IMR-90 (cell line): ENCODE measurements around the gene SLAMF8. TPM values are rescaled to one million over a fixed set of nuclear protein-coding genes. Genes with fewer than 3 reads are reported as not detected.

Experiments used
- ATAC-seq: fragments of 200-7000 bp; cut with Tn5 transposase; 2 replicates; pipeline ENCODE4 v1.9.1; 2020; ENCODE audit warnings: low read depth, mild to moderate bottlenecking, moderate library complexity
- BruUV-seq: library from RNA; stranded (reverse); fragments of 400-500 nt; replicated peaks from 2 replicates; lab custom pipeline; 2021; lab: Mats Ljungman, UMichigan
- CTCF ChIA-PET: fragments of 300-600 bp; formaldehyde crosslinking; extraction: SDS; loops from one replicate; lab custom pipeline; 2021; ENCODE audit warnings: antibody characterized with exemption; lab: Yijun Ruan, JAX
- POLR2A ChIA-PET: fragments of 300-600 bp; sonication (Branson Sonifier 250); formaldehyde crosslinking; loops from one replicate; lab custom pipeline; 2022; ENCODE audit warnings: antibody characterized with exemption; ENCODE audit not compliant: unreplicated experiment; lab: Charles Lee
- DNase-seq: peaks from one replicate; pipeline ENCODE4 v3.0.0; 2013
- H2AFZ ChIP-seq: replicated peaks from 2 replicates; pipeline ENCODE3; 2013; ENCODE audit warnings: low read length, mild to moderate bottlenecking; ENCODE audit not compliant: poor library complexity
- H2AK5ac ChIP-seq: 2 replicates; pipeline ENCODE4 v1.6.1; 2013; ENCODE audit warnings: low read depth, low read length, inconsistent platforms
- H2AK9ac ChIP-seq: replicated peaks from 2 replicates; pipeline ENCODE3; 2013; ENCODE audit warnings: mild to moderate bottlenecking, low read depth, low read length, moderate library complexity; ENCODE audit not compliant: poor library complexity
- H2BK120ac ChIP-seq: 2 replicates; pipeline ENCODE4 v1.6.1; 2013; ENCODE audit warnings: low read depth, low read length, inconsistent platforms
- H2BK15ac ChIP-seq: 3 replicates; pipeline ENCODE4 v1.6.1; 2013; ENCODE audit warnings: low read depth, low read length, inconsistent platforms
- H2BK20ac ChIP-seq: 2 replicates; pipeline ENCODE4 v1.6.1; 2013; ENCODE audit warnings: low read depth, mild to moderate bottlenecking, inconsistent platforms, low read length, moderate library complexity
- H2BK5ac ChIP-seq: 2 replicates; pipeline ENCODE4 v1.6.1; 2013; ENCODE audit warnings: mild to moderate bottlenecking, low read depth, low read length, inconsistent platforms; ENCODE audit not compliant: poor library complexity, severe bottlenecking
- H3K14ac ChIP-seq: replicated peaks from 2 replicates; pipeline ENCODE4 v1.6.1; 2013; ENCODE audit warnings: low read depth, low read length, inconsistent platforms
- H3K18ac ChIP-seq: 2 replicates; pipeline ENCODE4 v1.6.1; 2013; ENCODE audit warnings: low read depth, low read length, control low read depth
- H3K23ac ChIP-seq: 2 replicates; pipeline ENCODE4 v1.6.1; 2013; ENCODE audit warnings: low read depth, low read length, inconsistent platforms
- H3K27ac ChIP-seq: 2 replicates; pipeline ENCODE4 v1.5.1; 2013; ENCODE audit warnings: mild to moderate bottlenecking, control low read depth, low read length; ENCODE audit not compliant: insufficient read depth
- H3K27me3 ChIP-seq: 2 replicates; pipeline ENCODE4 v1.6.1; 2013; ENCODE audit warnings: low read length; ENCODE audit not compliant: control insufficient read depth, insufficient read depth
- H3K36me3 ChIP-seq: 2 replicates; pipeline ENCODE4 v1.6.1; 2013; ENCODE audit warnings: low read length, mixed read lengths; ENCODE audit not compliant: control insufficient read depth, insufficient read depth
- H3K4ac ChIP-seq: 2 replicates; pipeline ENCODE4 v1.6.1; 2013; ENCODE audit warnings: low read depth, low read length, inconsistent platforms
- H3K4me1 ChIP-seq: 2 replicates; pipeline ENCODE4 v1.6.1; 2013; ENCODE audit warnings: low read length, mixed read lengths; ENCODE audit not compliant: control insufficient read depth, insufficient read depth
- H3K4me2 ChIP-seq: 2 replicates; pipeline ENCODE4 v1.6.1; 2013; ENCODE audit warnings: low read depth, mild to moderate bottlenecking, control low read depth, low read length, moderate library complexity
- H3K4me3 ChIP-seq: 2 replicates; pipeline ENCODE4 v1.5.1; 2013; ENCODE audit warnings: low read depth, mild to moderate bottlenecking, control low read depth, low read length, moderate library complexity; ENCODE audit not compliant: insufficient read depth
- H3K56ac ChIP-seq: 2 replicates; pipeline ENCODE4 v1.6.1; 2013; ENCODE audit warnings: low read length, inconsistent platforms; ENCODE audit not compliant: insufficient read depth; ENCODE audit errors: extremely low read depth
- H3K79me1 ChIP-seq, 2 experiments: 2 replicates each; pipeline ENCODE4 v1.6.1; 2013; ENCODE audit warnings: low read length in 2 of 2, inconsistent platforms in 1 of 2, low read depth in 1 of 2
- H3K9ac ChIP-seq: 2 replicates; pipeline ENCODE4 v1.6.1; 2013; ENCODE audit warnings: low read depth, low read length, control low read depth
- H3K9me1 ChIP-seq: 2 replicates; pipeline ENCODE4 v1.6.1; 2013; ENCODE audit warnings: low read length, inconsistent platforms; ENCODE audit not compliant: insufficient read depth
- H3K9me3 ChIP-seq: 2 replicates; pipeline ENCODE4 v1.6.1; 2013; ENCODE audit warnings: low read length; ENCODE audit not compliant: control insufficient read depth, insufficient read depth
- H4K20me1 ChIP-seq: 2 replicates; pipeline ENCODE4 v1.6.1; 2013; ENCODE audit warnings: low read length, inconsistent platforms; ENCODE audit not compliant: insufficient read depth
- H4K5ac ChIP-seq: 2 replicates; pipeline ENCODE4 v1.6.1; 2013; ENCODE audit warnings: mild to moderate bottlenecking, low read depth, low read length, control low read depth
- H4K8ac ChIP-seq, 2 experiments: 2 replicates each; pipeline ENCODE4 v1.6.1; 2013; ENCODE audit warnings: low read depth in 2 of 2, low read length in 2 of 2, control low read depth in 1 of 2, inconsistent platforms in 1 of 2
- H4K91ac ChIP-seq: 2 replicates; pipeline ENCODE4 v1.6.1; 2013; ENCODE audit warnings: low read depth, low read length, inconsistent platforms; ENCODE audit not compliant: insufficient read depth
- BHLHE40 ChIP-seq: fragments of 150-350 bp; IDR thresholded peaks from 2 replicates; pipeline ENCODE4 v1.6.1; 2016; ENCODE audit warnings: mild to moderate bottlenecking, low read depth, low read length
- CEBPB ChIP-seq: IDR thresholded peaks from 2 replicates; pipeline ENCODE4 v1.6.1; 2012; ENCODE audit warnings: low read depth, low read length, improper control_type of control experiment
- CHD1 ChIP-seq: IDR thresholded peaks from 2 replicates; pipeline ENCODE4 v1.6.1; 2012; ENCODE audit warnings: low read depth, low read length, improper control_type of control experiment
- CTCF ChIP-seq: conservative IDR thresholded peaks from 2 replicates; pipeline ENCODE4 v1.5.1; 2012; ENCODE audit warnings: mild to moderate bottlenecking, low read depth, low read length, improper control_type of control experiment
- MAFK ChIP-seq: IDR thresholded peaks from 2 replicates; pipeline ENCODE4 v1.6.1; 2012; ENCODE audit warnings: low read depth, low read length, improper control_type of control experiment
- MXI1 ChIP-seq: IDR thresholded peaks from 2 replicates; pipeline ENCODE4 v1.6.1; 2012; ENCODE audit warnings: low read depth, mild to moderate bottlenecking, low read length, moderate library complexity, borderline replicate concordance
- NFE2L2 ChIP-seq: fragments of 150-350 bp; IDR thresholded peaks from 2 replicates; pipeline ENCODE4 v1.6.1; 2016; ENCODE audit warnings: low read depth, mild to moderate bottlenecking, low read length
- POLR2A ChIP-seq: IDR thresholded peaks from 2 replicates; pipeline ENCODE4 v1.6.1; 2012; ENCODE audit warnings: mild to moderate bottlenecking, low read depth, low read length
- RAD21 ChIP-seq: IDR thresholded peaks from 2 replicates; pipeline ENCODE4 v1.6.1; 2012; ENCODE audit warnings: low read length, improper control_type of control experiment
- RCOR1 ChIP-seq: IDR thresholded peaks from 2 replicates; pipeline ENCODE4 v1.6.1; 2012; ENCODE audit warnings: mild to moderate bottlenecking, low read length, improper control_type of control experiment; ENCODE audit not compliant: insufficient replicate concordance
- SMC3 ChIP-seq: fragments of 150-350 bp; IDR thresholded peaks from 2 replicates; pipeline ENCODE4 v1.6.1; 2016; ENCODE audit warnings: low read depth, mild to moderate bottlenecking, antibody characterized with exemption, low read length, moderate library complexity
- WGBS, 2 experiments: methylation state at CpG; one replicate each; pipeline versions ENCODE4 v1.1.5 to v1.1.7; 2013; ENCODE audit warnings: missing lambda C conversion rate in 2 of 2; ENCODE audit not compliant: insufficient read length in 1 of 2; ENCODE audit errors: extremely low coverage in 2 of 2; 5-methylcytosine and 5-hydroxymethylcytosine counted together
- dilution Hi-C: fragments of 300-500 bp; cut with HindIII; formaldehyde crosslinking; loops from one replicate; pipeline ENCODE4 v1.14.3; 2018; ENCODE audit warnings: low sequenced_read_pairs; ENCODE audit not compliant: unreplicated experiment
- in situ Hi-C: fragments of 300-500 bp; cut with MboI; formaldehyde crosslinking; loops from 3 replicates; pipeline ENCODE4 v1.14.3; 2019; ENCODE audit warnings: low sequenced_read_pairs, inconsistent platforms, mixed read lengths
- intact Hi-C: fragments of 100-400 bp; cut with micrococcal nuclease; formaldehyde crosslinking; loops from 2 replicates; pipeline ENCODE4 v1.10.0; 2022
- polyA plus RNA-seq, 3 experiments: library from polyadenylated mRNA; depleted of rRNA; stranded (reverse); fragments of >200 nt; gene quantifications; 2 replicates each; pipeline ENCODE4 v1.2.3, GENCODE V29; 2012; ENCODE audit warnings: low replicate concordance in 1 of 3
- total RNA-seq: library from RNA; depleted of rRNA; stranded (reverse); fragments of >200 nt; gene quantifications from 2 replicates; pipeline ENCODE4 v1.2.3, GENCODE V29; 2012
- TF ChIP-seq, protein P1 (sequence below): fragments of 150-350 bp; IDR thresholded peaks from 2 replicates; pipeline ENCODE4 v1.6.1; 2016; ENCODE audit warnings: low read depth, mild to moderate bottlenecking, low read length, moderate library complexity, borderline replicate concordance
- TF ChIP-seq, protein P2 (sequence below): fragments of 150-350 bp; IDR thresholded peaks from 2 replicates; pipeline ENCODE4 v1.6.1; 2017; ENCODE audit warnings: mild to moderate bottlenecking, antibody characterized with exemption, low read length, low read depth

SLAMF8 gene
- total and polyA plus RNA-seq, 2 of the 4 experiments (the other 2 are of a cell fraction): 0.07 TPM; not detected in 1

GRCh38 chr1:159882527-159882862, 55.8 kb downstream of the SLAMF8 start:
- Histone ChIP-seq H3K14ac (peak overlapping the region; percentile 82), H4K5ac (no peak overlapping the region), H2BK20ac (peak overlapping the region; percentile 43), H3K56ac (no peak overlapping the region), H3K9ac (no peak overlapping the region), H3K4me2 (no peak overlapping the region), H3K36me3 (no peaks in the 10 kb centered on the region), H3K27me3 (no peaks in the 10 kb centered on the region), H2AK5ac (peak overlapping the region; percentile 64), H4K91ac (no peak overlapping the region), H3K9me1 (peaks cover 18% of the 10 kb centered on the region), H3K23ac (peak overlapping the region; percentile 79), H3K4me3 (no peak overlapping the region), H3K18ac (peak overlapping the region; percentile 20; the same call in 1 of the 2 replicates), H2AK9ac (peak overlapping the region; percentile 62), H3K27ac (no peak overlapping the region), H2BK15ac (peak overlapping the region; percentile 3; the same call in 2 of the 3 replicates), H3K9me3 (no peaks in the 10 kb centered on the region), H4K20me1 (no peaks in the 10 kb centered on the region), H3K4ac (peak overlapping the region; percentile 58), H3K4me1 (peaks cover 15% of the 10 kb centered on the region), H2BK120ac (peak overlapping the region; percentile 39), H2AFZ (peak overlapping the region; percentile 60), H2BK5ac (peak overlapping the region; percentile 42), H3K79me1 (no peaks in the 10 kb centered on the region), H4K8ac (peak overlapping the region in 1 of 2 experiments; percentile 12; a peak in 2 of 4 replicates)
- TF ChIP-seq SMC3 (no peak), RCOR1 (no peak), CTCF (no peak), CEBPB (peak; percentile 87), BHLHE40 (no peak), POLR2A (no peak), CHD1 (no peak), MXI1 (no peak), MAFK (peak; percentile 42; the same call in 1 of the 2 replicates), RAD21 (no peak), NFE2L2 (peak; percentile 45)
- TF ChIP-seq, protein P1, sequence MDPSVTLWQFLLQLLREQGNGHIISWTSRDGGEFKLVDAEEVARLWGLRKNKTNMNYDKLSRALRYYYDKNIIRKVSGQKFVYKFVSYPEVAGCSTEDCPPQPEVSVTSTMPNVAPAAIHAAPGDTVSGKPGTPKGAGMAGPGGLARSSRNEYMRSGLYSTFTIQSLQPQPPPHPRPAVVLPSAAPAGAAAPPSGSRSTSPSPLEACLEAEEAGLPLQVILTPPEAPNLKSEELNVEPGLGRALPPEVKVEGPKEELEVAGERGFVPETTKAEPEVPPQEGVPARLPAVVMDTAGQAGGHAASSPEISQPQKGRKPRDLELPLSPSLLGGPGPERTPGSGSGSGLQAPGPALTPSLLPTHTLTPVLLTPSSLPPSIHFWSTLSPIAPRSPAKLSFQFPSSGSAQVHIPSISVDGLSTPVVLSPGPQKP: no peak
- TF ChIP-seq, protein P2, sequence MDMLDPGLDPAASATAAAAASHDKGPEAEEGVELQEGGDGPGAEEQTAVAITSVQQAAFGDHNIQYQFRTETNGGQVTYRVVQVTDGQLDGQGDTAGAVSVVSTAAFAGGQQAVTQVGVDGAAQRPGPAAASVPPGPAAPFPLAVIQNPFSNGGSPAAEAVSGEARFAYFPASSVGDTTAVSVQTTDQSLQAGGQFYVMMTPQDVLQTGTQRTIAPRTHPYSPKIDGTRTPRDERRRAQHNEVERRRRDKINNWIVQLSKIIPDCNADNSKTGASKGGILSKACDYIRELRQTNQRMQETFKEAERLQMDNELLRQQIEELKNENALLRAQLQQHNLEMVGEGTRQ: no peak
- no peak for ATAC-seq
- WGBS, 2 experiments: no CpG with 5 or more reads among the region's 2 CpGs
- POLR2A ChIA-PET: no interaction called here
- dilution Hi-C loops: loop anchor here (25.0 kb wide), 1 partner anchor 95 kb away; the partner anchor contains the start of gene DUSP23
- peak; percentile 58 for DNase-seq
- intact Hi-C loops: no loop called here
- in situ Hi-C loops: loop anchor here (25.0 kb wide), 1 partner anchor 670 kb away; the partner anchor contains the start of gene ACKR1
- no TSS peak for BruUV-seq
- CTCF ChIA-PET: interaction anchor here (1.5 kb wide), 1 partner anchor 84 kb away, joined by 7 read pairs; no protein-coding TSS in a partner anchor
